ENCODE results near the gene EXOC3L4.

DNA sequence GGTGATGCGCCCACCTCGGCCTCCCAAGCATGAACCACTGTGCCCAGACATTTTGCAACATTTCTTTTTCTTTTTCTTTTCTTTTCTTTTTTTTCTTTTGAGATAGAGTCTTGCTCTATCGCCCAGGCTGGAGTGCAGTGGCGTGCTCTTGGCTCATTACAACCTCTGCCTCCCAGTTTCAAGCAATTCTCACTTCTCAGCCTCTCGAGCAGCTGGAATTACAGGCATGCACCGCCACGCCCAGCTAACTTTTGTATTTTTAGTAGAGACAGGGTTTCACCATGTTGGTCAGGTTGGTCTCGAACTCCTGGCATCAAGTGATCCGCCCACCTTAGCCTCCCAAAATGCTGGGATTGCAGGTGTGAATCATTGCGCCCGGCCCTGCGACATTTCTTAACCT lies 29.5 kb upstream of the EXOC3L4 start:
- TF ChIP-seq, protein P1, sequence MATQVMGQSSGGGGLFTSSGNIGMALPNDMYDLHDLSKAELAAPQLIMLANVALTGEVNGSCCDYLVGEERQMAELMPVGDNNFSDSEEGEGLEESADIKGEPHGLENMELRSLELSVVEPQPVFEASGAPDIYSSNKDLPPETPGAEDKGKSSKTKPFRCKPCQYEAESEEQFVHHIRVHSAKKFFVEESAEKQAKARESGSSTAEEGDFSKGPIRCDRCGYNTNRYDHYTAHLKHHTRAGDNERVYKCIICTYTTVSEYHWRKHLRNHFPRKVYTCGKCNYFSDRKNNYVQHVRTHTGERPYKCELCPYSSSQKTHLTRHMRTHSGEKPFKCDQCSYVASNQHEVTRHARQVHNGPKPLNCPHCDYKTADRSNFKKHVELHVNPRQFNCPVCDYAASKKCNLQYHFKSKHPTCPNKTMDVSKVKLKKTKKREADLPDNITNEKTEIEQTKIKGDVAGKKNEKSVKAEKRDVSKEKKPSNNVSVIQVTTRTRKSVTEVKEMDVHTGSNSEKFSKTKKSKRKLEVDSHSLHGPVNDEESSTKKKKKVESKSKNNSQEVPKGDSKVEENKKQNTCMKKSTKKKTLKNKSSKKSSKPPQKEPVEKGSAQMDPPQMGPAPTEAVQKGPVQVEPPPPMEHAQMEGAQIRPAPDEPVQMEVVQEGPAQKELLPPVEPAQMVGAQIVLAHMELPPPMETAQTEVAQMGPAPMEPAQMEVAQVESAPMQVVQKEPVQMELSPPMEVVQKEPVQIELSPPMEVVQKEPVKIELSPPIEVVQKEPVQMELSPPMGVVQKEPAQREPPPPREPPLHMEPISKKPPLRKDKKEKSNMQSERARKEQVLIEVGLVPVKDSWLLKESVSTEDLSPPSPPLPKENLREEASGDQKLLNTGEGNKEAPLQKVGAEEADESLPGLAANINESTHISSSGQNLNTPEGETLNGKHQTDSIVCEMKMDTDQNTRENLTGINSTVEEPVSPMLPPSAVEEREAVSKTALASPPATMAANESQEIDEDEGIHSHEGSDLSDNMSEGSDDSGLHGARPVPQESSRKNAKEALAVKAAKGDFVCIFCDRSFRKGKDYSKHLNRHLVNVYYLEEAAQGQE (tag by site-specific recombination; IDR thresholded peaks at IDR 0.05): no peak
- TF ChIP-seq ZNF366 (tag by site-specific recombination; conservative IDR thresholded peaks at IDR 0.05) (no peak), ZBTB21 (tag by site-specific recombination; IDR thresholded peaks at IDR 0.05) (no peak), ZNF274 (IDR thresholded peaks at IDR 0.05; ENCODE audit: low read length) (no peak), ZNF274 (tag by site-specific recombination; IDR thresholded peaks at IDR 0.05; ENCODE audit: borderline replicate concordance) (no peak), ZXDB (tag by site-specific recombination; IDR thresholded peaks at IDR 0.05) (no peak), FEZF1 (tag by site-specific recombination; IDR thresholded peaks at IDR 0.05) (no peak), SCRT2 (tag by site-specific recombination; IDR thresholded peaks at IDR 0.05) (no peak), ZNF514 (tag by site-specific recombination; IDR thresholded peaks at IDR 0.05) (no peak), ZNF768 (tag by site-specific recombination; IDR thresholded peaks at IDR 0.05) (no peak), ZNF549 (tag by site-specific recombination; IDR thresholded peaks at IDR 0.05) (no peak), PRDM1 (tag by site-specific recombination; IDR thresholded peaks at IDR 0.05) (no peak)
- TF ChIP-seq, protein P2, sequence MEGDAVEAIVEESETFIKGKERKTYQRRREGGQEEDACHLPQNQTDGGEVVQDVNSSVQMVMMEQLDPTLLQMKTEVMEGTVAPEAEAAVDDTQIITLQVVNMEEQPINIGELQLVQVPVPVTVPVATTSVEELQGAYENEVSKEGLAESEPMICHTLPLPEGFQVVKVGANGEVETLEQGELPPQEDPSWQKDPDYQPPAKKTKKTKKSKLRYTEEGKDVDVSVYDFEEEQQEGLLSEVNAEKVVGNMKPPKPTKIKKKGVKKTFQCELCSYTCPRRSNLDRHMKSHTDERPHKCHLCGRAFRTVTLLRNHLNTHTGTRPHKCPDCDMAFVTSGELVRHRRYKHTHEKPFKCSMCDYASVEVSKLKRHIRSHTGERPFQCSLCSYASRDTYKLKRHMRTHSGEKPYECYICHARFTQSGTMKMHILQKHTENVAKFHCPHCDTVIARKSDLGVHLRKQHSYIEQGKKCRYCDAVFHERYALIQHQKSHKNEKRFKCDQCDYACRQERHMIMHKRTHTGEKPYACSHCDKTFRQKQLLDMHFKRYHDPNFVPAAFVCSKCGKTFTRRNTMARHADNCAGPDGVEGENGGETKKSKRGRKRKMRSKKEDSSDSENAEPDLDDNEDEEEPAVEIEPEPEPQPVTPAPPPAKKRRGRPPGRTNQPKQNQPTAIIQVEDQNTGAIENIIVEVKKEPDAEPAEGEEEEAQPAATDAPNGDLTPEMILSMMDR (tag by site-specific recombination; IDR thresholded peaks at IDR 0.05): no peak
- TF ChIP-seq, protein P3, sequence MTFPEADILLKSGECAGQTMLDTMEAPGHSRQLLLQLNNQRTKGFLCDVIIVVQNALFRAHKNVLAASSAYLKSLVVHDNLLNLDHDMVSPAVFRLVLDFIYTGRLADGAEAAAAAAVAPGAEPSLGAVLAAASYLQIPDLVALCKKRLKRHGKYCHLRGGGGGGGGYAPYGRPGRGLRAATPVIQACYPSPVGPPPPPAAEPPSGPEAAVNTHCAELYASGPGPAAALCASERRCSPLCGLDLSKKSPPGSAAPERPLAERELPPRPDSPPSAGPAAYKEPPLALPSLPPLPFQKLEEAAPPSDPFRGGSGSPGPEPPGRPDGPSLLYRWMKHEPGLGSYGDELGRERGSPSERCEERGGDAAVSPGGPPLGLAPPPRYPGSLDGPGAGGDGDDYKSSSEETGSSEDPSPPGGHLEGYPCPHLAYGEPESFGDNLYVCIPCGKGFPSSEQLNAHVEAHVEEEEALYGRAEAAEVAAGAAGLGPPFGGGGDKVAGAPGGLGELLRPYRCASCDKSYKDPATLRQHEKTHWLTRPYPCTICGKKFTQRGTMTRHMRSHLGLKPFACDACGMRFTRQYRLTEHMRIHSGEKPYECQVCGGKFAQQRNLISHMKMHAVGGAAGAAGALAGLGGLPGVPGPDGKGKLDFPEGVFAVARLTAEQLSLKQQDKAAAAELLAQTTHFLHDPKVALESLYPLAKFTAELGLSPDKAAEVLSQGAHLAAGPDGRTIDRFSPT (tag by site-specific recombination; IDR thresholded peaks at IDR 0.05): no peak
